NCI-H2196 treated with DMSO at 0.1 percent for 48 hours (cell line): ENCODE results near the gene C1QTNF5.

Source experiments
- DNase-seq: peaks from one replicate; lab custom pipeline; 2025; ENCODE audit not compliant: unreplicated experiment; lab: John Stamatoyannopoulos, UW

The C1QTNF5 gene

GRCh38 chr11:119359365-119360214 is 18.9 kb upstream of the C1QTNF5 start:
- no peak for DNase-seq

DNA sequence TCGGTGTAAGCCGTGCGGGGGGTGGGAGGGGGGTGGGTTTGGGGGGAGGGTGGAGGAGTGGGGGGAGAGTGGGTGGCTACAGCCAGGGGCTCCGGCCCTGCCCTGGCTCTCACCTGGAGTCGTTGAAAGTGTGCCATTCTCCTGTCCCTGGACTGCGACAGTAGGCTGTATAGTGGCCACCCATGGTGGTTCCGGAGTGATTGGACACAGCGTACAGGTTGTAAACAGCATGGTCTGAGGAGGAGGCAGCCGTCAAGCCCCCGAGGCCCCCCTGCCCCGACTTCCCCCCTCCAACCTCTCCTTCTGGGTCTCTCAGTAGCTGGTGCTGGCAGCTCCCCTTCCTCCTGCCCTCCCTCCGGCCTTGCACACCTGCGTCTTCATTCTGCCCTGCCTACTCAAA is 16.4 kb upstream of the C1QTNF5 start:
- no peak for DNase-seq

- no peak for DNase-seq
Measured at GRCh38 chr11:119356349-119357031, 15.8 kb upstream of the C1QTNF5 start.

DNA sequence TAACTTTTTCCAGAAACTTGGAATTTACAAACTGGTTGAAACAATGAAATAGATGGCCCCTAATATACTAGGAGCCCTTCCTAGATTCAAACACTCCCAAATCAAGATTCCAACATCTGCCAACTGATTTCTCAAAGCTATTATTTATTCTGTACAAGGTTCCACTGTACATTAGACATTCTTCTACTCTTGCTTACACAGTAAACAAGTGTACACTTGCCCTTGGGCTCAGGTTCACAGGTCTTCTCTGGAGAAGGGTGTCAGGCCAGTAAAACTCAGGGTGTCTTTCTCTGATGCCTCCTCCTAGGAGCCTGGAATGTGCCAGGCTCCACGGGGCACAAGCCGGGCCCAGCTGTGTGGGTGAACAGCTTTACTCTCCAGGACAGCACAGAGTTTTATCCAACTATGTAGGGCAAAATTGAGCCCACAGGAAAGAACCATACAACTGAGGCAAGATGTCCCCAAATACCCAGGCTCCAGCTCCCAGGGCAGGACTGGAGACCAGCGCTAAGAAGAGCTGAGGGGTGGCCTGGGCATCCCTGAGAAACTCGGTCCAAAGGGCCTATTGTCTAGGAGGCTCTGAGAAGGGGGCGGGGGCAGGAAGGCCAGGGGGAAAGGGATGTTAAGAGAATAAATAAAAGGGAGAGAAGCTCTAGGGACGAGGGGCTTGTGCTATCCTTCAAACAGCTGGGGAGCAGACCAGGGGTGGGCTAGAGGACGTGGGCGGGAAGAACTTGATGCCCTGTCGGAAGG is 14.6 kb upstream of the C1QTNF5 start:
- DNase-seq, result no peak

GRCh38 chr11:119352857-119353260 is 12.2 kb upstream of the C1QTNF5 start:
- peak; percentile 74 for DNase-seq

- no peak for DNase-seq
Measured at GRCh38 chr11:119351232-119351631, 10.5 kb upstream of the C1QTNF5 start.

DNA sequence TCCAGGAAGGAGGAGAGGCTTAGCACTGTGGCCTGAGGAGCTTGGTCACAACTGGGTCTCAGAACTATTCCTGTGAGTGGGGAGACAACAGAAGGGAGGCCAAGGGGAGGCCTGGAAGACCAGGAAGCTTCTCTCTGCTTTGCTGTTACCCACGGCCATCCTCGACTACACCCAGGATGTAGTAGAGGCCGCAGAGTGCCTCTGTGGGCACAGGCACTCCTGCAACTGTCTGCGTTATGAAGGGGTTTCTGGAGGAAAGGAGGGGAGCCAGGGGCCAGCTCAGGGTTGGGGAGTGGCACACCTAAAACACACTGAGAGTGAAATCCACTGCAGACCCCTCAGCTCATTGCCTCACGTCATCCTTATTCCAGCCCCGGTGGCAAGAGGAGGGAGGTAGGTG is 9.6 kb upstream of the C1QTNF5 start:
- no peak for DNase-seq

DNA sequence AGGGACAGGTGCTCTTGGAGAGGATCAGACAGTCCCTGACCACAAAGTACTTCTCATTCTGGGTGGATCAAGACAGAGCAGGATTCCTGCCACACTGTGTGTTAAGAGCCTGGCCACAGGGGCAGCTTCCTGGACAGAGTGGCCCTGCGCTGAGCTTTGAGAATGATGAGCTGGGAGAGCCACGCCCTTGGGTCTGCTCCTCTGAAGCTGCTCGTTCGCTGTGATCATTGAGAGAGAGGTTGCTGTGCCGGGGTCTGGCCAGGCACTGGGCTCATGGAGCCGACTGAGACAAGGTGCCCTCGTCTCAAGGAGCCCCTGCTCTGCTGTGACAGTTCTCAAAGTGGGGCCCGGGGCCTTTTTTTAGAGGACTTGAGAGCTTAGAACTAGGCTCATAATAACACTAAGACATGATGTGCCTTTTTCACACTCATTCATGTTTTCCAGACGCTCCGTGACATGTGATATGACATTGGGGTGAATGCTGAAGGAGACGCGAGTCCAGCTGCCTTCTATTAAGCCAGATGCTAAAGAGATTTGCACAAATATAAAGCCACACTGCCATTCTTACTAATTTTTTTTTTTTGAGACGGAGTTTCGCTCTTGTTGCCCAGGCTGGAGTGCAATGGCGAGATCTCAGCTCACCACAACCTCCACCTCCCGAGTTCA is 7.4 kb upstream of the C1QTNF5 start:
- DNase-seq, result no peak

DNA sequence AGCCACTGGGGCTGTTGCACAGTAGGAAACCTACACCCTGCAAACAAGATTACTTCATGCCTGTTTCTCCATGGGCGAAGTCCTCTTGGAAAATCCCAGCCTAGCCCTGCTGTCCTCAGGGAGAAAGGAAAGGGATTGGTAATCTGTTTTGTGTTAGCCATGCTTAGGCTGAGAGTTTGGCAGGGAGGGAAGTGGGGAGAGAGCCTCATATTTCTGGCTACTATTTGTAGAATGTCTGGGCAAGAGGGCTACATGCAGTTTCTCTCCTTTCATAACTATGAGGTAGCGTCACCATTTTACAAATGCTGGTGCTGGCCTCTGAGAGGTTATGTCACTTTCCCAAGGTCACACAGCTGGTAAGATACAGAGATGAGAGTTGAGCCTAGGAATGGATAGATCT is 6.6 kb upstream of the C1QTNF5 start:
- no peak for DNase-seq

DNA sequence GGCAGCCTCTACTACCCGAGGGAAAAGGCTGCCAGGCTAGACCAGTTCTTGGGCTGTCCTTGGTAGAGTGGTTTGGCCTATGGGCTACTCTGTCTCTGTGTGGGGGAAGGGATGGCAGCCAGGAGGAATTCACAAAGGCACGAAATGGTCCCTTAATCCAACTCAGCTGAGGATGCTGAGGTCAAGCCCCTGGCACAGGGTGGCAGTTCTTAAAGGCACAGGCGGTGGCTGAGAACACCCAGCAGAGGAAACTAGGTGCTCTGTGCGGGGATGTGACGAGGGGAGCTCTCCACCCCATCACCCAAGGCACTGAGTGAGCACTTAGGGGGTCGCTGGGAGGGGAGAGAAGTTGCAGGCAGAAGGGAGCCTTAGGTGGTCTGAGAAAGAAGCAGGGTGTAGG is 5.9 kb upstream of the C1QTNF5 start, which contains the start of gene MFRP:
MFRP (minus strand) TSS at position 101 of the 400 bp plus-strand sequence. CDS start 192 bp downstream, outside the sequence.
- DNase-seq, result no peak

- no peak for DNase-seq
Measured at GRCh38 chr11:119345685-119346084, 5.0 kb upstream of the C1QTNF5 start.

- DNase-seq, result no peak
Measured at GRCh38 chr11:119344291-119345010, 3.8 kb upstream of the C1QTNF5 start.

- DNase-seq, result no peak
Measured at GRCh38 chr11:119343726-119344125, 3.0 kb upstream of the C1QTNF5 start.

- DNase-seq, result no peak
Measured at GRCh38 chr11:119342362-119343130, 1.9 kb upstream of the C1QTNF5 start.

DNA sequence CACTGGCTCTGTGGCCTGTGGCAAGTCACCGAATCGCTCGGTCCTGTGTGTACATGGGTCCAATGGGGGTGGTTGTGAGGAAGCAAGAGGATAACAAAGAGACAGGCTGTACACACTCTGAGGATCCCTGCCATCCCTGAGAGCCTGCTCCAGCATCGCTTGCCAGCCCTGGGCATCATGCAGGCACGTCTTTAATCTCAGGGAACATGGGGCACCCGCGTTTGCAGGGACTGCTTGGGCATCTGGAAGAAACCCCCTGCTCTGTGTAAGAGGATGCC is 1.3 kb upstream of the C1QTNF5 start:
- no peak for DNase-seq

DNA sequence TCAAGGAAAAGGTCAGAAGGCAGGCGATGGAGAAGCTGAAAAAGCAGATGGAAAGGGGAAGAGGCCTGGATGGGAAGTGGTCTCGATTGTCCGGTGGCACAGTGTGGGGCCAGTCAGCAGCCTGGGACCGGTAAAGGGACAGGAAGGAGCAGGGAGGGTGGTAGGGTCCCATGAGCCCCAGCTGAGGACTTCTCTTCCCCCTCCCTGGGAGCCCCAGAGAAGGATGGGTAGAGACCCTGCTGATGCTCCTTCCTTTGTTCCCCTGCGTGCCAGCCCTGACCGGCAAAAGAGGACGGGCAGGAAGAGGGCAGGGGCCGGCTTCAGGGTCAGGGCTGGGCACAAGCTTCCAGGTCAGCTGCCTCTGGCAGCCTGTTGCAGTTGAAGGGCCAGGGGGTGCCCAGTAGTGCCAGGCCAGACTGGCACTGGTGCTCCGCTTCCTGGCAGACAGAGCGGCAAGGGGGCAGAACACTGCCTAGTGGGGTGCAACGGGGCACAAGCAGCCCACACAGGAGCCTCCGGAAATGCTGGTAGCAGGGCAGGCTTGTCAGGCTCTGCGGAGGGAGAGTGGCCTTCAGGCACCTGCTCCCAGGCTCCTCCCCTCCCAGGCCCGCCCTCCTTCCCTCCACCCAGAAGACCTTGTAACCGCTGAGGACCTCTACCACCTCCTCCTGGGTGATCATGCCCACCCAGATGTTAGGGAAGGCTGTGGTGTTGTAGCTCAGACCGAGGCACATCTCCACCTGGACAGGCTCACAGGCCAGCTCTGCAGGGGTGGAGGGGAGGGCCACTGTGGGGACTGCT is 739 bp upstream of the C1QTNF5 start:
- no peak for DNase-seq

GRCh38 chr11:119339589-119340334 is 921 bp downstream of the C1QTNF5 start:
- no peak for DNase-seq

GRCh38 chr11:119338965-119339588 is 1.6 kb downstream of the C1QTNF5 start:
- DNase-seq, result no peak
